Kidney epithelial cell (primary cell): ENCODE data around the gene CKM. TPM values are rescaled to one million over a fixed set of nuclear protein-coding genes. Genes with fewer than 3 reads are reported as not detected.
"Not testable (repeated sequence)": the region's sequence is repeated elsewhere in the genome, so short reads cannot be mapped to it uniquely, and the experiment has no call there.

Experiments
- DNase-seq: peaks from one replicate; pipeline ENCODE4 v3.0.0-alpha.2; 2010; ENCODE audit warnings: low read depth
- H3K27me3 ChIP-seq: 2 replicates; pipeline ENCODE4 v1.6.0; 2011; ENCODE audit warnings: low read length; ENCODE audit not compliant: control insufficient read depth, insufficient read depth
- H3K36me3 ChIP-seq: 2 replicates; pipeline ENCODE4 v1.5.1; 2011; ENCODE audit warnings: low read length; ENCODE audit not compliant: control insufficient read depth, insufficient read depth
- H3K4me3 ChIP-seq: 2 replicates; pipeline ENCODE4 v1.5.1; 2011; ENCODE audit warnings: low read depth, mild to moderate bottlenecking, control low read depth, low read length
- total RNA-seq: library from RNA; depleted of rRNA; stranded (reverse); fragments of >200 nt; gene quantifications from 2 replicates; pipeline ENCODE4 v1.2.3, GENCODE V29; 2015
- TF ChIP-seq, protein P1 (sequence below): IDR thresholded peaks from 2 replicates; pipeline ENCODE4 v1.5.1; 2011; ENCODE audit warnings: mild to moderate bottlenecking, moderate library complexity, low read length, control low read depth, inconsistent platforms; ENCODE audit not compliant: insufficient read depth, poor library complexity, severe bottlenecking

CKM gene
- total RNA-seq, 1 donor from 2014 or later: not detected

- no peak for DNase-seq
- H3K36me3 ChIP-seq: no peaks in the 10 kb centered on the region
- no peak overlapping the region for H3K4me3 ChIP-seq
- peaks cover 34% of the 10 kb centered on the region for H3K27me3 ChIP-seq
- TF ChIP-seq, protein P1, sequence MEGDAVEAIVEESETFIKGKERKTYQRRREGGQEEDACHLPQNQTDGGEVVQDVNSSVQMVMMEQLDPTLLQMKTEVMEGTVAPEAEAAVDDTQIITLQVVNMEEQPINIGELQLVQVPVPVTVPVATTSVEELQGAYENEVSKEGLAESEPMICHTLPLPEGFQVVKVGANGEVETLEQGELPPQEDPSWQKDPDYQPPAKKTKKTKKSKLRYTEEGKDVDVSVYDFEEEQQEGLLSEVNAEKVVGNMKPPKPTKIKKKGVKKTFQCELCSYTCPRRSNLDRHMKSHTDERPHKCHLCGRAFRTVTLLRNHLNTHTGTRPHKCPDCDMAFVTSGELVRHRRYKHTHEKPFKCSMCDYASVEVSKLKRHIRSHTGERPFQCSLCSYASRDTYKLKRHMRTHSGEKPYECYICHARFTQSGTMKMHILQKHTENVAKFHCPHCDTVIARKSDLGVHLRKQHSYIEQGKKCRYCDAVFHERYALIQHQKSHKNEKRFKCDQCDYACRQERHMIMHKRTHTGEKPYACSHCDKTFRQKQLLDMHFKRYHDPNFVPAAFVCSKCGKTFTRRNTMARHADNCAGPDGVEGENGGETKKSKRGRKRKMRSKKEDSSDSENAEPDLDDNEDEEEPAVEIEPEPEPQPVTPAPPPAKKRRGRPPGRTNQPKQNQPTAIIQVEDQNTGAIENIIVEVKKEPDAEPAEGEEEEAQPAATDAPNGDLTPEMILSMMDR: no peak
Observed at GRCh38 chr19:45342911-45343310, 20.2 kb upstream of the CKM start.

DNA sequence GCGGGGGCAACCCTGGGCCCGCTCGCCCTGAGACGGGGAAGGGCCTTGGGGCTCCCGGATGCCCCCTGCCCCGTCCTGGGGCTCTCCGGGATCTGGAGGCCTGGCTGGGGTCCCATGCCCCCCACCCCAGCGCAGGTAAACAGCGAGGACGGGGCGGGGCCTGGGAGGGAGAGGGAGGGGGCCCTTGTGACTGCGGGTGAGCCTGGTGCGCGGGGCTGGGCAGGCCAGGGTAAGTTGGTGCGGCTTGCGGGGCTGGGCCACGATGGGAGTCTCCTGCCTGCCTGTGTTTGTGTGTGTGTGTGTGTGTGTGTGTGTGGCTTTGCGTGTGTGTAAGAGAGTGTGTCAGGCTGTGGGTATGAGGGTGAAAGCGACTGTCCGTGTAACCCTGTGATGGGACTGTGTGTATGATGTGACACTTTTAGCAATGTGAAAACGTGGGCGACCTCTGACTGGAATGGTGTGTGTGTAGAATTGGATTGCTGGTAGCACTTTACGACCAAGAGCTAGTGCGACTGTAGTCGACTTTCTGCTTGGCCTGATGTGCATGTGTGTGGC lies 18.3 kb upstream of the CKM start:
- Histone ChIP-seq H3K27me3 (peaks cover 19% of the 10 kb centered on the region), H3K4me3 (peak overlapping the region; percentile 29), H3K36me3 (no peaks in the 10 kb centered on the region)
- no peak for DNase-seq
- TF ChIP-seq, protein P1: no peak

DNA sequence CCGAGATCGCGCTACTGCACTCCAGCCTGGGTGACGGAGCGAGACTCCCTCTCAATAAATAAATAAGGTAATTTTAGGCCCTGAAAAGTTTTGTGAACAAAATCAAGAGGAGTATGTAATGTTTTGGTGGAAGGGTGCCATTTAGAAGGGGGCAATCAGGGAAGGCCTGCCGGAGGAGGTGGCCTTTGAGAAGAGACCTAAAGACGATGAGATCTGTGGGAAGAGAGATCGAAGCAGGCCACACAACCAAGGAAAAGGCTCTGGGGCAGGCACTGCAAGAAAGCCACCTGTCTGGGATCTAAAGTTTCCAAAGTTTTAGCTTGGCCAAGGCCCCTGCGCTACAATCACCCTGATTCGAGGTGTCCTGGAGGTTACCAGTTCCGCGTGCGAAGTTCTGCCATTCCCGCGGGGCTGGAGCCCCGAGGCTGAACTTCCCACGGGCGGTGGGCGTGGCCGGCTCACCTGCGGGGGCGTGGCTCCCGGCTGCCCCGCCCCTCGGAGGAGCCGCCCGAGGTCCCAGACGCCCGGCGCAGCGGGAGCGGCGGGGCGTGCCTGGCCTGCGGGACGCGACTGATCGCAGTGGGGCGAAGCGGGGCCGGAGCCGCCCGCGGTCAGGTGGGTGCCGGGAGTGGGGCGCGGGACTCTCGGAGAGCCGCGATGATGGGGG lies 17.7 kb upstream of the CKM start, which contains the start of gene KLC3:
Gene KLC3, plus strand, starts transcription at position 519 of the 667 bp plus-strand sequence. CDS start 4,792 bp downstream, outside the sequence.
- peaks cover 16% of the 10 kb centered on the region for H3K27me3 ChIP-seq
- no peak for DNase-seq
- no peaks in the 10 kb centered on the region for H3K36me3 ChIP-seq
- H3K4me3 ChIP-seq: peak within 1 kb of the TSS; percentile 29
- TF ChIP-seq, protein P1: no peak

- no peak for DNase-seq
- TF ChIP-seq, protein P1: no peak
- H3K27me3 ChIP-seq: peaks cover 14% of the 10 kb centered on the region
- no peak overlapping the region for H3K4me3 ChIP-seq
- H3K36me3 ChIP-seq: no peaks in the 10 kb centered on the region
Observed at GRCh38 chr19:45339629-45340028, 17.0 kb upstream of the CKM start.

- Histone ChIP-seq H3K36me3 (no peaks in the 10 kb centered on the region), H3K27me3 (peaks cover 14% of the 10 kb centered on the region), H3K4me3 (no peak overlapping the region)
- TF ChIP-seq, protein P1: no peak
- no peak for DNase-seq
Observed at GRCh38 chr19:45336696-45337251, 14.1 kb upstream of the CKM start.

GRCh38 chr19:45334881-45335280 lies 12.2 kb upstream of the CKM start:
- H3K36me3 ChIP-seq, H3K4me3 ChIP-seq, DNase-seq, H3K27me3 ChIP-seq: not testable (repeated sequence)
